ENCODE measurements around the gene ELOA.

ELOA gene

DNA sequence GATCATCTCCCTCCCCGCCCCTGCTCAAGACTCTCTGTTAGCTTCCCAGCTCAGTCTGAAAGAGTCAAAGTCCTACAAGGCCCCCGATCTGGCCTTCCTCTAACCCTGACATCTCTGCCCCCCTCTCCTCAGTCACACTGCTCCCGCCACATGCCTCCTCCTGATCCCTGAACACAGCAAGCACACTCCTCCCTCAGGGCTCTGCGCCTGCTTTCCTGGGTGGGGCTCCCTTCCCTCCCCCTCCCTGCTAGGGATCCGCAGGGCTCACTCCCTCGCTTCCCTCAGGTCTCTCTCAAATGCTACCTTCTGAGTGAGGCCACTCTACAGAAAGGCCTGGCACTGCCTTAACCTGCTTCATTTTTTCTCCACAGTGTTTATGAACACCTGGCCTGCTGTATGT is 63.0 kb downstream of the ELOA start:
- DNase-seq, result no peak
- TF ChIP-seq GATA1 (IDR thresholded peaks at IDR 0.05; ENCODE audit: low read depth, low read length) (no peak), POLR2A (IDR thresholded peaks at IDR 0.05; ENCODE audit: low read length) (no peak)

DNA sequence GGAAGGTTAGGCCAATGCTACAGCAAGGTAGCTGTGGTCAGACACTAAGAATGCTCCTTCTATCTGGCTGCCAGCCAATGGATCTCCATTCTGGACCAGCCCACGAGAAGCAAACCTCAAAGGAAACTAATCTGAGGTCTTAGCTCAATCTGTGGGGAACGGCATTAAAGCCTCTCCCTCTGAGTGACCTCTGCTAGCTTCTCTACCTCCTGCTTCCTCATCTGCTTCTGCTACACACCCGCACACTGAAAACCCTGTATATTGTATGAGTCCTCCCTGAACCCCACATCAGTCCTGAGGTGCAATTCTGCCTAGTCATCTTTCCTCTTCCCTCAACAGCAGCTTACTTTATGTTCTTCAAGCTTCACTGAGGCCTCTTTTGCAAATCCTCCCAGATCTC is 64.2 kb downstream of the ELOA start:
- DNase-seq, result peak in 1 of 2 experiments; percentile 39
- TF ChIP-seq POLR2A (IDR thresholded peaks at IDR 0.05; ENCODE audit: low read length), result no peak
- TF ChIP-seq GATA1 (IDR thresholded peaks at IDR 0.05; ENCODE audit: low read depth, low read length), result no peak

GRCh38 chr1:23809751-23810171 is 66.5 kb downstream of the ELOA start:
- TF ChIP-seq POLR2A (IDR thresholded peaks at IDR 0.05; ENCODE audit: low read length) (no peak), GATA1 (IDR thresholded peaks at IDR 0.05; ENCODE audit: low read depth, low read length) (no peak)
- DNase-seq, result peak; percentile 89 to 93

DNA sequence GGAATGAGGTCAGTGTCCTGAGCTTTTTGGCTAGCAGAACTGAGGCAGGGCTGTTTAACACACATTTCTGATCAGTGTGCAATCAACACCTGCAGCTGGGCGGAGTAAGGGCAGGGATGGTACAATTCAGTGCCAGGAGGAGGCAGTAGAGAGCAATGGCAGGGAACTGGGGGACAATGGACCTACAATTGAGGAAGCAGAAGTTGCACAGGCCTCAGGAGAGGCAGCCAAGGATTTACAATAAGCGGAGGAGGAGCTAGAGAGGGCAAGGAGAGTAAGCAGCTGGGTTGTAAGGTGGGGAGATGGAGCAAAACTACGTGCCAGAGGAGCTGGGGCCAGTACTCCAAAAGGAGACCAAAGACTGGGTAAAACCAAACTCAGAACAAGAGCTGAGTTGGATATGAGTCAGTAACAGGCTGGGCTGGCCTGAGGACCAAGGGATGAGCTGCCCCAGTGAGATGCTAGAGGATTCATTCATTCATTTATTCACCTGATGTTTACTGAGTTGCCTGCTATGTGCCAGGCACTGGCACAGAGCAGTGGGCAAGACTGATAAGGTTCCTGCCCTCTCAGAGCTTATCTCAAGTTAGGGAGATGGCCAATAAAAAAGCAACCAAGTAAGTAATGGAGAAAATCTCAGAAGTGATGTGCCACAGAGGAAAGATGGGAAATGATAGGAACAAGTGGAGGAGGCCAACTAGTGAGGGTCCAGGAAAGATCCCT is 67.7 kb downstream of the ELOA start:
- DNase-seq, result peak in 1 of 2 experiments; percentile 85
- TF ChIP-seq POLR2A (IDR thresholded peaks at IDR 0.05; ENCODE audit: low read length) (no peak), GATA1 (IDR thresholded peaks at IDR 0.05; ENCODE audit: low read depth, low read length) (no peak)
